HepG2 (cell line): Measurements from ENCODE around the gene BAG3. TPM values are rescaled to one million over a fixed set of nuclear protein-coding genes. Genes with fewer than 3 reads are reported as not detected.

Experiments used
- NONO ChIP-seq, 2 experiments: fragments of 450-650 bp in 1 of 2; sonication (generic) in 1 of 2; formaldehyde crosslinking in 1 of 2; IDR thresholded peaks in 1 of 2; conservative IDR thresholded peaks in 1 of 2; 2 replicates each; pipeline versions ENCODE4 v1.6.1 to v1.8.0; 2017 to 2022; ENCODE audit warnings: mild to moderate bottlenecking in 1 of 2, missing genetic modification reagents in 1 of 2, moderate library complexity in 1 of 2
- PPARG ChIP-seq: conservative IDR thresholded peaks from 2 replicates; pipeline ENCODE4 v1.6.1; 2016; ENCODE audit warnings: missing biosample characterization, missing genetic modification reagents
- RXRA ChIP-seq: sonication (generic); formaldehyde crosslinking; IDR thresholded peaks from 2 replicates; pipeline ENCODE4 v1.5.1; 2020; ENCODE audit warnings: missing genetic modification reagents
- RXRB ChIP-seq: IDR thresholded peaks from 2 replicates; pipeline ENCODE4 v1.6.1; 2016; ENCODE audit warnings: borderline replicate concordance, missing genetic modification reagents, missing compliant biosample characterization
- SALL1 ChIP-seq: sonication (generic); formaldehyde crosslinking; IDR thresholded peaks from 2 replicates; pipeline ENCODE4 v1.8.0; 2022; ENCODE audit warnings: mild to moderate bottlenecking, missing genetic modification reagents
- TFAP4 ChIP-seq: sonication (generic); IDR thresholded peaks from 2 replicates; pipeline ENCODE4 v1.6.1; 2016; ENCODE audit warnings: low read depth, borderline replicate concordance
- ZNF496 ChIP-seq: sonication (generic); formaldehyde crosslinking; IDR thresholded peaks from 2 replicates; pipeline ENCODE4 v1.8.1; 2023; ENCODE audit warnings: mild to moderate bottlenecking, moderate library complexity, missing genetic modification reagents; ENCODE audit not compliant: insufficient replicate concordance
- ZNF569 ChIP-seq: sonication (generic); formaldehyde crosslinking; IDR thresholded peaks from 2 replicates; pipeline ENCODE4 v1.5.0; 2020; ENCODE audit warnings: mild to moderate bottlenecking, missing genetic modification reagents, moderate library complexity, borderline replicate concordance
- ZNF839 ChIP-seq: sonication (generic); formaldehyde crosslinking; IDR thresholded peaks from 2 replicates; pipeline ENCODE4 v1.4.0; 2020; ENCODE audit warnings: missing genetic modification reagents, mild to moderate bottlenecking, borderline replicate concordance
- ZSCAN25 ChIP-seq: sonication (generic); formaldehyde crosslinking; IDR thresholded peaks from 2 replicates; pipeline ENCODE4 v1.8.0; 2022; ENCODE audit warnings: mild to moderate bottlenecking, missing genetic modification reagents
- polyA plus RNA-seq, 8 experiments: library from polyadenylated mRNA; depleted of rRNA in 3 of 8; stranded (reverse) in 7 of 8; unstranded in 1 of 8; fragments of >200 nt; fragmentation: Illumina TruSeq in 4 of 8; extraction: Trizol in 4 of 8; gene quantifications; 2 replicates each; pipeline versions ENCODE4 v1.2.1 to v1.2.3, GENCODE V29; 2011 to 2016; ENCODE audit warnings: low read depth in 4 of 8, missing spikeins in 1 of 8, mixed read lengths in 1 of 8; ENCODE audit not compliant: insufficient read depth in 1 of 8
- total RNA-seq, 5 experiments: library from RNA; depleted of rRNA; stranded (reverse); fragments of >200 nt; fragmentation: Illumina TruSeq; extraction: Trizol; gene quantifications; 2 replicates each; pipeline ENCODE4 v1.2.3, GENCODE V29; 2016; ENCODE audit warnings: low read depth in 1 of 5
- TF ChIP-seq, protein P1 (sequence below): IDR thresholded peaks from 2 replicates; pipeline ENCODE4 v1.6.1; 2018; ENCODE audit warnings: missing genetic modification reagents, mild to moderate bottlenecking, missing compliant biosample characterization
- TF ChIP-seq, protein P2 (sequence below): sonication (generic); formaldehyde crosslinking; IDR thresholded peaks from 2 replicates; pipeline ENCODE4 v1.4.0; 2020; ENCODE audit warnings: mild to moderate bottlenecking, missing genetic modification reagents, borderline replicate concordance
- TF ChIP-seq, protein P3 (sequence below): sonication (generic); formaldehyde crosslinking; IDR thresholded peaks from 2 replicates; pipeline ENCODE4 v1.5.1; 2020; ENCODE audit warnings: mild to moderate bottlenecking, missing genetic modification reagents, moderate library complexity

The BAG3 gene
- total and polyA plus RNA-seq, 2 of the 13 experiments (the other 11 are each of a cell fraction or from before 2014, with no cell fraction given): 2.9 to 6.7 TPM

DNA sequence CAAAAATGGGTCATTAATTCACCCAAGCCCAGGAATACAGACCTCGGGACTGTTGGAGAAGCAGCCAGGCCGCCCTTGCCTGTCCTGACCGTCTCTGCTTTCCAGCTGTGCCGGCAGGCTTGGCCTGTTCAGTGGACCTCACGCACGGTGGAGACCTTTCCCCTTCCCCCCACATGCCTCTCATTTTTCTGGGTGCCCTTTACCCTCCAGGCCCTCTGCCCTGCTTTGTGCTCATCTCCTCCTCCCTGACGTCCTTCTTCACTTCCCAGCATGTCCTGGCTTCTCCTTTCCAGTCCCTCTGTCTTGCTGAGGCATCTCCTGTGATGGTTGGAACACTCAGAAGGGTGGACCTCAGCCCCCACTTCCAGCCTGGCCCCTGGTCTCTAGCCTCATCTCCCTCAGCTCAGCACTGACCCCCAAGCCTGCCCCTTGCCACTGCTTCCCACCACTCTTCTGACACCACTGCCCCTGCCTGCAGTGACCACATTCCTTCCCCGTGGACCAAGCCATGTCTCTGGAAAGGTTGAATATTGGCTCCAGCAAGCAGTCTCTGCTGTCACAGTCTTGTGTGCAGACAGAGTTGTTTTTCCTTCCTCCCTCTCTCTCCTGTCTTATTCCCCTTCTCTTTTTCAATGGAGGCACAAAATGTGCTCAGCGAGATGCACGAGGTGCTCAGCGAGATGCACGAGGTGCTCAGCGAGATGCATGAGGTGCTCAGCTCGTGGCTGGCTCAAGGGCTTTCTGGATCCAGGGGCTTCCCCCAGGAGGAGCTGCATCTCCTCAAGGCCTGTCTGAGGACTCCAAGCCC is 14.9 kb downstream of the BAG3 start (continued):
- TF ChIP-seq, protein P1, sequence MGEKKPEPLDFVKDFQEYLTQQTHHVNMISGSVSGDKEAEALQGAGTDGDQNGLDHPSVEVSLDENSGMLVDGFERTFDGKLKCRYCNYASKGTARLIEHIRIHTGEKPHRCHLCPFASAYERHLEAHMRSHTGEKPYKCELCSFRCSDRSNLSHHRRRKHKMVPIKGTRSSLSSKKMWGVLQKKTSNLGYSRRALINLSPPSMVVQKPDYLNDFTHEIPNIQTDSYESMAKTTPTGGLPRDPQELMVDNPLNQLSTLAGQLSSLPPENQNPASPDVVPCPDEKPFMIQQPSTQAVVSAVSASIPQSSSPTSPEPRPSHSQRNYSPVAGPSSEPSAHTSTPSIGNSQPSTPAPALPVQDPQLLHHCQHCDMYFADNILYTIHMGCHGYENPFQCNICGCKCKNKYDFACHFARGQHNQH (CRISPR knock-in tag): peak; percentile 67; the same call in 1 of the 2 replicates
- TF ChIP-seq RXRA (CRISPR knock-in tag): peak; percentile 85
- TF ChIP-seq RXRB (CRISPR knock-in tag): peak; percentile 85
- TF ChIP-seq ZNF839: peak; percentile 45; the same call in 1 of the 2 replicates
- peak; percentile 83; the same call in 1 of the 2 replicates for TF ChIP-seq TFAP4
- TF ChIP-seq, protein P2, sequence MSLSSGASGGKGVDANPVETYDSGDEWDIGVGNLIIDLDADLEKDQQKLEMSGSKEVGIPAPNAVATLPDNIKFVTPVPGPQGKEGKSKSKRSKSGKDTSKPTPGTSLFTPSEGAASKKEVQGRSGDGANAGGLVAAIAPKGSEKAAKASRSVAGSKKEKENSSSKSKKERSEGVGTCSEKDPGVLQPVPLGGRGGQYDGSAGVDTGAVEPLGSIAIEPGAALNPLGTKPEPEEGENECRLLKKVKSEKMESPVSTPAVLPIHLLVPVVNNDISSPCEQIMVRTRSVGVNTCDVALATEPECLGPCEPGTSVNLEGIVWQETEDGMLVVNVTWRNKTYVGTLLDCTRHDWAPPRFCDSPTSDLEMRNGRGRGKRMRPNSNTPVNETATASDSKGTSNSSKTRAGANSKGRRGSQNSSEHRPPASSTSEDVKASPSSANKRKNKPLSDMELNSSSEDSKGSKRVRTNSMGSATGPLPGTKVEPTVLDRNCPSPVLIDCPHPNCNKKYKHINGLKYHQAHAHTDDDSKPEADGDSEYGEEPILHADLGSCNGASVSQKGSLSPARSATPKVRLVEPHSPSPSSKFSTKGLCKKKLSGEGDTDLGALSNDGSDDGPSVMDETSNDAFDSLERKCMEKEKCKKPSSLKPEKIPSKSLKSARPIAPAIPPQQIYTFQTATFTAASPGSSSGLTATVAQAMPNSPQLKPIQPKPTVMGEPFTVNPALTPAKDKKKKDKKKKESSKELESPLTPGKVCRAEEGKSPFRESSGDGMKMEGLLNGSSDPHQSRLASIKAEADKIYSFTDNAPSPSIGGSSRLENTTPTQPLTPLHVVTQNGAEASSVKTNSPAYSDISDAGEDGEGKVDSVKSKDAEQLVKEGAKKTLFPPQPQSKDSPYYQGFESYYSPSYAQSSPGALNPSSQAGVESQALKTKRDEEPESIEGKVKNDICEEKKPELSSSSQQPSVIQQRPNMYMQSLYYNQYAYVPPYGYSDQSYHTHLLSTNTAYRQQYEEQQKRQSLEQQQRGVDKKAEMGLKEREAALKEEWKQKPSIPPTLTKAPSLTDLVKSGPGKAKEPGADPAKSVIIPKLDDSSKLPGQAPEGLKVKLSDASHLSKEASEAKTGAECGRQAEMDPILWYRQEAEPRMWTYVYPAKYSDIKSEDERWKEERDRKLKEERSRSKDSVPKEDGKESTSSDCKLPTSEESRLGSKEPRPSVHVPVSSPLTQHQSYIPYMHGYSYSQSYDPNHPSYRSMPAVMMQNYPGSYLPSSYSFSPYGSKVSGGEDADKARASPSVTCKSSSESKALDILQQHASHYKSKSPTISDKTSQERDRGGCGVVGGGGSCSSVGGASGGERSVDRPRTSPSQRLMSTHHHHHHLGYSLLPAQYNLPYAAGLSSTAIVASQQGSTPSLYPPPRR (CRISPR knock-in tag): peak; percentile 37; the same call in 1 of the 2 replicates
- peak; percentile 96 for TF ChIP-seq PPARG (CRISPR knock-in tag)
- no peak for TF ChIP-seq ZNF496
- no peak for TF ChIP-seq NONO (IDR thresholded peaks at IDR 0.05)
- TF ChIP-seq NONO (CRISPR knock-in tag; conservative IDR thresholded peaks at IDR 0.05): no peak; the same call in 1 of the 2 replicates
- TF ChIP-seq SALL1 (CRISPR knock-in tag): peak; percentile 65; the same call in 1 of the 2 replicates
- TF ChIP-seq ZSCAN25 (CRISPR knock-in tag): peak; percentile 50; the same call in 1 of the 2 replicates
- TF ChIP-seq ZNF569 (CRISPR knock-in tag): no peak
- TF ChIP-seq, protein P3, sequence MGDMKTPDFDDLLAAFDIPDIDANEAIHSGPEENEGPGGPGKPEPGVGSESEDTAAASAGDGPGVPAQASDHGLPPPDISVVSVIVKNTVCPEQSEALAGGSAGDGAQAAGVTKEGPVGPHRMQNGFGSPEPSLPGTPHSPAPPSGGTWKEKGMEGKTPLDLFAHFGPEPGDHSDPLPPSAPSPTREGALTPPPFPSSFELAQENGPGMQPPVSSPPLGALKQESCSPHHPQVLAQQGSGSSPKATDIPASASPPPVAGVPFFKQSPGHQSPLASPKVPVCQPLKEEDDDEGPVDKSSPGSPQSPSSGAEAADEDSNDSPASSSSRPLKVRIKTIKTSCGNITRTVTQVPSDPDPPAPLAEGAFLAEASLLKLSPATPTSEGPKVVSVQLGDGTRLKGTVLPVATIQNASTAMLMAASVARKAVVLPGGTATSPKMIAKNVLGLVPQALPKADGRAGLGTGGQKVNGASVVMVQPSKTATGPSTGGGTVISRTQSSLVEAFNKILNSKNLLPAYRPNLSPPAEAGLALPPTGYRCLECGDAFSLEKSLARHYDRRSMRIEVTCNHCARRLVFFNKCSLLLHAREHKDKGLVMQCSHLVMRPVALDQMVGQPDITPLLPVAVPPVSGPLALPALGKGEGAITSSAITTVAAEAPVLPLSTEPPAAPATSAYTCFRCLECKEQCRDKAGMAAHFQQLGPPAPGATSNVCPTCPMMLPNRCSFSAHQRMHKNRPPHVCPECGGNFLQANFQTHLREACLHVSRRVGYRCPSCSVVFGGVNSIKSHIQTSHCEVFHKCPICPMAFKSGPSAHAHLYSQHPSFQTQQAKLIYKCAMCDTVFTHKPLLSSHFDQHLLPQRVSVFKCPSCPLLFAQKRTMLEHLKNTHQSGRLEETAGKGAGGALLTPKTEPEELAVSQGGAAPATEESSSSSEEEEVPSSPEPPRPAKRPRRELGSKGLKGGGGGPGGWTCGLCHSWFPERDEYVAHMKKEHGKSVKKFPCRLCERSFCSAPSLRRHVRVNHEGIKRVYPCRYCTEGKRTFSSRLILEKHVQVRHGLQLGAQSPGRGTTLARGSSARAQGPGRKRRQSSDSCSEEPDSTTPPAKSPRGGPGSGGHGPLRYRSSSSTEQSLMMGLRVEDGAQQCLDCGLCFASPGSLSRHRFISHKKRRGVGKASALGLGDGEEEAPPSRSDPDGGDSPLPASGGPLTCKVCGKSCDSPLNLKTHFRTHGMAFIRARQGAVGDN (CRISPR knock-in tag): peak; percentile 84
